Stimulated activated CD8-positive, alpha-beta memory T cell treated with anti-CD3 and anti-CD28 coated beads, Interleukin-7, amount 100 ng/mL, for 1 hour (primary cell): ENCODE results near the gene ACMSD.
"Not testable (repeated sequence)": the region's sequence is repeated elsewhere in the genome, so short reads cannot be mapped to it uniquely, and the experiment has no call there.

Source experiments
- DNase-seq, 2 donors: peaks; one replicate each; pipeline ENCODE4 v3.0.0-alpha.2; 2020; ENCODE audit warnings: low read depth in 2 of 2

ACMSD gene

DNA sequence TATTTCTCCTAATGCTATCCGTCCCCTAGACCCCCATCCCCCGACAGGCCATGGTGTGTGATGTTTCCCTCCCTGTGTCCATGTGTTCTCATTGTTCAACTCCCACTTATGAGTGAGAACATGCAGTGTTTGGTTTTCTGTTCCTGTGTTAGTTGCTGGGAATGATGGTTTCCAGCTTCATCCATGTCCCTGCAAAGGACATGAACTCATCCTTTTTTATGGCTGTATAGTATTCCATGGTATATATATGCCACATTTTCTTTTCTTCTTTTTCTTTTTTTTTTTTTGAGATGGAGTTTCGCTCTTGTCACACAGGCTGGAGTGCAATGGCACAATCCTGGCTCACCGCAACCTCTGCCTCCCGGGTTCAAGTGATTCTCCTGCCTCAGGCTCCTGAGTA lies 9.2 kb downstream of the ACMSD start:
- DNase-seq = not testable (repeated sequence)

DNA sequence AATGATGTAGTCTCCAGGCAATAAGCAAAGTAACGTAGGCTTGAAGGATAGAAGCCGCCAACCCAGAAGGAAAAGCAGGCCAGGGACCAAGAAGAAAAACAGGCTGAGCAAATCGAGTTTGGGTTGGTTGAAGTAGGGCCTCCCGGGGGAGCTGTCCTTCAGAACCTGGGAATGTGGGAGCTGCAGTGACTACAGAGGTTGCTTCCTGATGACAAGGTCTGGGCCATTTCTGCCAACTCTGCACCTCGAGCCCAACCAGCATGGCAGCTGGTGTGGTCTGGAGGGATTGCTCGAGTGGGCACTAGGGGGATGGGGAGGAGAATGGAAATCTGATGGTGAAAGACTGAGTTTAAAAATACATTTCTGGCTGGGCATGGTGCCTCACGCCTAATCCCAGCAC lies 14.1 kb downstream of the ACMSD start:
- DNase-seq = no peak

DNA sequence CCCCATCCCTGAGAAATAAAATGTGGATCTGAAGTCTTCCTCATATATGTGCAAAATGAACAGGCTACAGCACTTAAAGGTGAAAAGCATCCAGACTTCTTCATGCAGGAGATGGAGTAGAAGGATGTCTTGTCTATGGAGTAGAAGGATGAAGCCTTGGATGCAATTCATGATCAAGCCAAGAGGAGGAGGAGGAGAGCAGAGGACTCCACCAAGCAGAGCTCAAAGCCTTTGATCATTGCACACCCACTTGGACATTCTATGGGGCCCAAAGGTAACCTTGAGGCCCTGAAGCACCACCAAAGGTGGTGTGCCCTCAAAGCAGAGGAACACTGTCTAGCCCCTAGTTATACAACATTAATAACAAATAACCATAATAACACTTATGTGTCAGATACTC lies 17.3 kb downstream of the ACMSD start:
- DNase-seq = no peak

DNA sequence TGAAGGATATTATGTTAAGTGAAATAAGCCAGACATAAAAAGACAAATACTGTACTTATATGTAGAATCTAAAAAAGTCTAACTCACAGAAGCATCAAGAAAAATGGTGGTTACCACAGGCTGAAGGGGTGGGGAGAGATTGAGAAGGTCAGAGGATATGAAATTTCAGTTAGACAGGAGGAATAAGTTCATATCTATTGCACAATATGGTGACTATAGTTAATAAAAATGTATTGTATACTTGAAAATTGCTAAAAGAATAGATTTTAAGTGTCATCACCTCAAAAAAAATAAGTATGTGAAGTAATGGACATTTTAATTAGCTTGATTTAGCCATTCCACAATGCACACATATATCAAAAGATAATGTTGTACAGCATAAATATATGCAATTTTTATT lies 19.8 kb downstream of the ACMSD start:
- no peak for DNase-seq

DNA sequence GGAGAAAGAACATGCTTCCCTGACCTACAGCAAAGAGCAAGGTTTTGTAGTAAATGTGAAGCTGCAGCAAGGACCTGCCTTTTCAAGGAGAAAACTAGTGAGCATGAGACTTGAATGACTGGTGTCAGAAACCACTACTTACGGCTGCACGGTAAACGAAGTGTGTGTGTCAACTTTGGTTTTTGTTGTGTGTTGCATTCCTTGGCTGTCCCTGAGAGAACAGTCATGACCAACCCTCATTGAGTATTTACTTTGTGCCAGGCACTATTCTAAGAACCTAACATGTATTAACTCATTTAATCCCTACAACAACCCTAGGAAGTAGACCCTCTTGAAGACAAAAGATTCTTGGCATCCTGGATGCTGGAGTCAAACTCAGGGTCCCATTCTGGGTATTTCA lies 22.8 kb downstream of the ACMSD start:
- DNase-seq = no peak

DNA sequence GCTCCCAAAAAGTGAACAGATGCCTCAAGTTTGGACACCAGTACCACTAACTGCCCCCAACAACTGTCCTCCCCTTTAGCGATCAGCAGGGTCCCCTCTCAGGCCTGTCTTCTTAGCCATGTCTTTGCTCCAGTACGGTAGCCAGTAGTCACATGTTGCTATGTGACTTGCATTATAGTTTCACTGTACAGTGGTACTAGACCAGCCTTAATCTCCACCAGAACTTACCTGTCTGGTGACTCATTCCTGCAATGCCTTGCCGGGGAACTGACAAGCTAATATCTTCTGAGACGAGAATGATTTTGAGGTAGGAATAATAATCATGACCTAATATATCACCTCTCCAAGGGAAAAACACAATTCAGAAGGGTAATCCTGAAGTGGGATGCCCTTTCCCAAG lies 23.7 kb downstream of the ACMSD start:
- DNase-seq = no peak

DNA sequence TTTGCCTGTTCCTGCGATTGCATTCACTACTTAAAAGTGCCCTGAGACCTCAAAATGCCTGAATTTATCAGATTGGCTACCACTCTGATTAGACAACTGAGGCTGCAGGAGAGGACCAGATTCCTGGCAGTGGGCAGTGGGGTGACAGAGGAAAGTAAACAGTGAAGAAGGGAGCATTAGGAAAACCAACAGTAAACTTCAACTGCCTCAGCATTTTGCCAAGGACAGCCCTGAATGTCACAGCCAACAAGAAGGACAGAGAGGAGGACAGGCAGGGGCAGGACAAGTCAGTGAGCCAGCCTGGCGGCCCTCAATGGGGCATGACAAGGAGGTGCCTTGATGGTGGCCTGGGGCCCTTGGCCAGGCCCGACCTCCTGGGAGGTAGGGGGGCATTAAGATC lies 24.3 kb downstream of the ACMSD start:
- DNase-seq = no peak

DNA sequence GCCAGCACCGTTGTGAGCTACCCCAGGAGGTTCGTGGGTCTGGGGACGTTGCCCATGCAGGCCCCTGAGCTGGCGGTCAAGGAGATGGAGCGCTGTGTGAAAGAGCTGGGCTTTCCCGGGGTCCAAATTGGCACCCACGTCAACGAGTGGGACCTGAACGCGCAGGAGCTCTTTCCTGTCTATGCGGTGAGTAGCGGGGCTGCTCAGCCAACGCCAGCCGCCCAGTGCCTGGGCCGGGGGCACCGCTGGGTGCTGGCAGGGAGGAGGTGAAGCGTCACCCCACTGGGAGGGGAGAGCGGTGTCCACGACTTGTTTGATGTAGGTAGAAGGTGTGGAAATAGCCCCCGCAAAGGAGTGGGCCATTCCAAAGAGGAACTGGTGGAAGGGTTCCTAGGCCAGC lies 25.0 kb downstream of the ACMSD start:
- no peak for DNase-seq

DNA sequence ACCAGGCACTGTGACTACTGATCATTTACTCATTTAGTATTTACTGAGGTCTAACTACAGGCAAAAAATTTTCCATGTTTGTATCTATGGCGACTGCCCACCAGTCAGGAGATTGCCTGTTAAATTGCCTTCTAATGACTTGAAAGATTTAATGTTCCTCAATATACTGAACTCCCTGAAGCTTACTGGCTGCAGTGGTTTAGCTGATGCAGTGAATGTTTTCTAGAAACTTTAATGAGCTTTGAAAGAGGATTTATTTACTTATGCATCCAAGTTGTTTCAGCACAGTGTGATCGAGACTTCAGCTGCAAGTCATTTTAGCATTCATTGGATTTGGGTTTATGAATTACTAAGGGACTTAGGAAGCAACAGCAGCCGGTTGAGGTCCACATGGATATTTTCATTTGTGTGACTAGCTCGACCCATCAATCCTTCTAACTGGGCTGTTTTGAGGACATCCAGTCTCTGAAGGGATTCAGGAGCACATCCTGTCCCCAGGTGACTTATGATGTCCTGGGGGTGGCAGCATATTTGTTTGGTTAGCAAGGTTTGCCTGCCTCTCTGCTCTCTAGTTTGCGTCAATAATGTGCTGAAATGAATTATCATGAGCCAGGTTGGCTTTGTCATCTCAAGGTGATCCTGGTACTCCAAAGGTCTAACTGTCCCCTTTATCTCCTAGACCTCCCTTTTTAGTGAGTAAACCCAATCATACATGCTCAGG lies 26.8 kb downstream of the ACMSD start:
- no peak for DNase-seq

DNA sequence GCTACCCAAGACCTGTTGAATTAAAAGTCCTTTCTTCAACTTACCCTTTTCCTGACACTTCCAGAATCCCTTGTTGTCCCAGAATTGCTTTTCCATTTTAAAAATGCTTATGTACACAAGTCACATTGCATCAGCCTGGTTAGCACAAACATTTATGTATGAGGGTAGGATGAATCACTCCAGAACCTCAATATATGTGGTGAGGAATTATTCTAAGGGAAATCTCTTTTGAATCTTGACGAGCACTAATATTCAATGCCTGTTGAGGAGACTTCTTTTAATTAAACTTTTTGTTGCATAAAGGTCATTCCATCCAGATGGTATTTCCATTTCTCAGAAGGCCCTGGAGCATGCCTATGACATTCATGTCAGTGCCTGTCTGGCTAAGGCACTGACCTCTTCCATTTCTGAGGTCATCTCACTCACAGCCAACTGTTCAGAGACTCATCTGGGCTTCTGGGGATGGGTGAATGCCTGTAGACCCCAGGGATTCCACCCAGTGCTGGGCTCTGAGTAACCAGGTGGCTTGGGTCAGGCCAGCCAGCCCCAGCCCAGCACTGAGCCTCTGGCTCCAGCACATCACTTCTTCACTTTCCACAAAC lies 28.2 kb downstream of the ACMSD start:
- no peak for DNase-seq

DNA sequence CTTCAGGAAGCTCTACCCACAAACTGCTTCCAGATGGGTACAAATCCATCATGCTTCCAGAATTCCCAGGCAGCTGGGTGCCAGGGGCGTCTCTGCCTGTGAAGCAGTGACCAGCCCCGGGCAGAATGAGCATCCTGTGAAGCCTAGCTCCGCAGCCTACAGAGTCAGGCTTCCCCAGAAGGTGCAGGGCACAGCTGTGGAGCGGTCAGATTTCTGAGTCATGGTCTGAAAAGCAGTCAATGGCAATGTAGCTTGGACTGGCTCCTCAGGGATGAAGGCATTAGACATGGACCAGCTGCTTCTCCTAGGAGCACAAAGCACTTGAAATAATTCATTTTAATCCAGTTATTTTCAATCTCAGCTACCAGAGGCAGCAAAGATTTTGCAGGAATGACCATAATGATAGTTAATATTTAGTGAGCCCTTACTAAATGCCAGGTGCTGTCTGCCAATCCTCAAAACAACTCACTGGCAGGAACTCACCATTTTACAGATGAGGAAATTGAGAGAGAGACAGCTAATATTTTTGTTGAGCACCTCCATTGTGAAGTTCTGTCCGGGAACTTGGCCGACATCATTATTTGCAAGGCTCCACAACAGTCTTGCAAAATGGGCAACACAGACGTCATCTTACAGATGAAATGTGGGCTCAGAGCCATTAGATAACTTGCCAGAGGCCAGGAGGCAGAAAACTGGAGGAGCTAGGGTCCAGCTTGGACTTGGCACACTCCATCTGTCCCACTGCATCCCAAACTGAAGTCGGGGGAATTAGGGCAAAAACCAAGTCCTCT lies 31.7 kb downstream of the ACMSD start:
- DNase-seq = no peak

DNA sequence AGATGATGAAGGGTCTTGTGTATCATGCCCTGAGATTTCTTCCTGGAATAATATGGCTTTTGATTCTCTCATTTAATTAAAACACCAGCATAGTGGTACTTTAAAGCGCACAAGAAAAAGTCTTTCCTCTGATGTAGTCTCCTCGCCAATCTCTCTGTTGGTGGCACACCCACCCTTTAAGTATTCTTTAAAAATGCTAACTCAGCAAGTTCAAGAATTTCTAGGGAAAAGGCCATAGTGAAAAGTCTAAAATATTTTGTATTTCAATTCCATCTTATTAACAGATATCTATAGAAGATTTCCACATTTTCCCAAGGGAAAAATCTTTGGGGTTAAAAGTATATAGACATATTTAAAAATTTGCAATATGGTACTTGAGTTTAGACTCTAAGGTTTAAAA lies 34.7 kb downstream of the ACMSD start:
- DNase-seq = no peak

DNA sequence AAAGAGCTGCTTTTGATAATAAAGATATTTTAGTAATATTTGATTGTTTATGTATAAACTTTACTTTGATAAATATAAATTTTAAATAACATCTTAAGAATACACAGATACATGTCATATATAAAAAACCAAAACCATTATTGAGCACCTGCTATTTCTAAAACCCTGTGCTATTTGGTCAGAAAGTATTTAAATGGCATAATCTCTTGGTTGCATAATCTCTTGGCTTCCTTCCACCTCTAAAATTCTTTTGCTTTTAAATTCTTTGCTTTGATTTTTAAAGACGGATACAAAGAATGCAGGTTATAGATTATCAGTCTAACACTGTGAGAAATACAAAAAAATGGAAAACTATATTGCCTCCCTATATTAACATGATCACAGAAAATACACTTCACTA lies 36.9 kb downstream of the ACMSD start:
- DNase-seq = no peak

DNA sequence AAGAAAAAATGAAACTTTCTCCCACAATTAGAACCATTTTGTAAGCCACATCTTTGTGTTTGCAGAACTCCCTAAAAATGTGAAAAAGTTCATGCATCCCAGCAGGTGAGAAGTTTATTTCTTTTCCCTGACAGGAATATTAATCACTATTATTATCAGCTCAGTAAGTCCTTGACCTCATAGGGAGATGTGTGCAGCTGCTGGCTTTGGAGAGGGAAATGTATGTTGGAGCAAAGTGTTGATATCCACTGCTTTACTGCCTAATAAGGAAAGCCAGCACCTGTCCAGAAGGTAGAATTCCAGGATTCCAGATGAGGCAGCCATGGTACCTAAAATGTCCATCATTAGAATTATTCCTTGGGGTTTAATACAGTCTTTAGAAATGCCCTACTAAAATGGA lies 44.4 kb downstream of the ACMSD start:
- DNase-seq = no peak

DNA sequence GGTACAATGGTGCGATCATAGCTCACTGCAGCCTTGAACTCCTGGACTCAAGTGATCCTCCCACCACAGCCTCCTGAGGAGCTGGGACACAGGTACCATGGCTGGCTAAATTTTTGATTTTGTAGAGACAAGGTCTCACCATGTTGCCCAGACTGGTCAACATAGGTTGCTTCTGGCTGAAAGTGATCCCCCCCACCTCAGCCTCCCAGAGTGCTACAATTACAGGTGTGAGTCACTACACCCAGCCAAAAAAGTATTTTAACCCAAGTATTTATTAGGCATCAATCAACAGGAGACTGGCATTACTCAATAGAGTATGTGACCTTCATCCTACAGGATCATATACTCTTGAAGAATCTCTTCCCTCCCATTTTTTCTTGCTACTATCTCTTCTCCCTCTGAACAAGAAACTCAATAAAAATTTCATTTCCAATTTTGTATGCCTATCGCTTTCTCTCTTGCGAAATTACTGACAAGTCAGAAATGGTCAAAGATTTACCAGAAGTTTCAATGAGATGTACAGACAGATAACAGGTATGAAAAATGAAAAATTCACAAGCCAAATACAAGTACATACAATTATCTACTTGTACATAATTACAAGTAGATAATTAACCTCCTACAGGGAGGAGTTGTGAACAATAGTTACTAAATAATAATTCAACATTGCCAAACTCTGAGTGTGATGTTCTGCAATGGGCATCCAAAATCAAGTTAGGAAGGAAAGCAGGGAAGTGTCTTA lies 45.3 kb downstream of the ACMSD start:
- DNase-seq = no peak

DNA sequence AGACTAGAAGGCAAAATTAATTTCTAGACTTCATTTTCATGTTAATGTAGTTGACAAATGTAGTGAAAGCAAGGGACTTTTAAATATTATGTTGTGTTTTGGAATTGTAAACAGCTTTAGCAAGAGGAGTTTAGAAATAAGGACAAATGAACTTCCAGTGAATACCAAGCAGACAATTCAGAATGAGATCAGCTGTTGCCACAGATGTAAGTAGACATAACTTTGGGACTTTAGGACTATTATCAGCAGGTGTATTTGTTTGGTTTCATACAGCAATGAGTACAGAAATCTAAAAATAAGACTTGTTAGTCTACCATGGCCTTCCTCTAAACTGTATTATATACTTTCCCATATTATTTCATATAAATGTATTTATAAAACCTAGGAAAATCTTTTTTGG lies 46.0 kb downstream of the ACMSD start:
- no peak for DNase-seq

DNA sequence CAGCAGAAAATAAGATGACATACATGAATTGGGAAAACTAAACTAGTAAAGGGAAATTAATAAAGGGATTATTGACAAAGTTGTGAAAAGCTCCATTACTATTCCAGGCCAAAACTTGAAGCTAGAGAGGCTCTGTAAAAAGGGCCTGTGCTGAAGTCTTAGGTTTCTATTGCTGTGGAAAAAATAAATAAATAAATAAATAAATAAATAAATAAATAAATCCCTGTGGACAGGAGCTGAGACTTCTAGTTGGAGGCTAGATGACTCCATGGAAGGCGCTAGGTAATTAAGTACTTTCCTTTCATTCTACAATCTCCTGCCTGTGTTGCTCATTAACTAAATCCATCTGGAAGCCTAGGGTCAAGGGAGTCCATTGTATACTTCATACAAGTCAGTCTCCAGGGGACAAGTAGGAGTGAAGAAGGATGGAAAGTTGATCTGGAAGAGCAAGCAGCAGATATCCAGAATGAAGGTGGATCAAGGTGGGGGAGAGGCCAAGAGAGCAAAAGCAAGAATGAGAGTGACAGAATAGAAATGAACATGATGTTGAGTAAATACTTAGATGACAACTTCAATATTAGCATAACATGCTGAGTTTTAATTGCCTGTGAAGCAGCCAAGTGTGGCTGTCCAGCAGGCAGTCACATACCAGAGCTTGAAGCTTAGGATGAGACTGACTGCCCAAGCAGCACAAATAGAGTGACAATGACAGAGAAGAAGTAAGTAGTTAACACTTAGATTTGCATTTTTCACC lies 54.0 kb downstream of the ACMSD start:
- no peak for DNase-seq

DNA sequence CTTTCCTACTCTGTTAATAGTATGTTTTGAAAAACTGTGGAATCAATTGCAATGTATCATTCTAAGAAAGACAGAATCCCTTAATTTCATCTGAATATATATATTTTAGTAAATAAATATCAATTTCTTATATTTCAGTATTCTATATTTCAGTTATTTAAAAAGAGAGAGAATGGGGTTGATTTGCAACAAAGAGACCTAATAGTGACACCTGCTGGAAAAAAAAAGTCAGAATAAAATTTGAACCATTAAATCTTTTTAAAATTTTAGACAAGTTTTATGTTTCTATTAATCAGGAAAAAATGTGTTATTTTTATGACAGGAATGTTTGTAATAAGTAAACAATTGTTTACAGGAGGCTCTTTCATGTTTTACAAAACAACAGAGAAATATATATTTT lies 59.5 kb downstream of the ACMSD start:
- no peak for DNase-seq

DNA sequence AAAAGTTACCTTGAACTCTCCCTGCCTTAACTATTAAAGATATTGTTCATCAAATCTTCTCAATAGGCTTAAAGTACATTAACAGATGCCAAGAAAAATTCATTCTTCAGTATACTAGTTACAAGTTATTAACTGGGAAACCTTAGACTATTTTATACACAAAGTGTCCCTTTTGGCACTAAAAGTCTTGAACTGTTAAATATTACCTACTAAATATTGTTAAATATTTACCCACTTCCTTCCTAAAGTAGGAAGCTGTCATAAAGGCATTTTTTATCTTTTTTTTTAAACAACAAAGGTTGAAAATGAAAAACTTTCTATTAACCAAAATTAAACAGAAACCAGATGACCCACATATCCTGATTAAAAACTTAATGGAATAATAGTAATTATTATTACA lies 60.8 kb downstream of the ACMSD start:
- DNase-seq = no peak

DNA sequence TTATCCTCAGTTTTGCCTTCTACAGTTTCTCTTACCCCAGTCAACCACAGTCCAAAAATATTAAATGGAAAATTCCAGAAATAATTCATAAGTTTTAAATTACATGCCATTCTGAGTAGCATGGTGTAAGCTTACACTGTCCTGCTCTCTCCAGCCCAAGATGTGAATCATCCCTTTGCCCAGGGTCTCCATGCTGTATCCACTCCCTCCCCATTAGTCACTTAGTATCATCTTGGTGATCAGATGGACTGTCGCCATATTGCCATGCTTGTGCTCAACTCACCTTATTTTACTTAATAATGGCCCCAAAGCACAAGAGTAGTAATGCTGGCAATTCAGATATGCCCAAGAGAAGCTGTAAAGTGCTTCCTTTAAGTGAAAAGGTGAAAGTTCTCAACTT lies 61.7 kb downstream of the ACMSD start:
- DNase-seq = no peak

DNA sequence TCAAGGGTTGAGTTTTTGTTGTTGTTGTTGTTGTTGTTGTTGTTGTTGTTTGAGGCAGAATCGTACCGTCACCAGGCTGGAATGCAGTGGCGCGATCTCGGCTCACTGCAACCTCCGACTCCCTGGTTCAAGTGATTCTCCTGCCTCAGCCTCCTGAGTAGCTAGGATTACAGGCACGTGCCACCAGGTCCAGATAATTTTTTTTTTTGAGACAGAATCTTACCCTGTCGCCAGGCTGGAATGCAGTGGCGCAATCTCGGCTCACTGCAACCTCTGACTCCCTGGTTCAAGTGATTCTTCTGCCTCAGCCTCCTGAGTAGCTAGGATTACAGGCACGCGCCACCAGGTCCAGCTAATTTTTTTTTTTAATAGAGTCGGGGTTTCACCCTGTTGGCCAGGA lies 65.3 kb downstream of the ACMSD start:
- DNase-seq = not testable (repeated sequence)

DNA sequence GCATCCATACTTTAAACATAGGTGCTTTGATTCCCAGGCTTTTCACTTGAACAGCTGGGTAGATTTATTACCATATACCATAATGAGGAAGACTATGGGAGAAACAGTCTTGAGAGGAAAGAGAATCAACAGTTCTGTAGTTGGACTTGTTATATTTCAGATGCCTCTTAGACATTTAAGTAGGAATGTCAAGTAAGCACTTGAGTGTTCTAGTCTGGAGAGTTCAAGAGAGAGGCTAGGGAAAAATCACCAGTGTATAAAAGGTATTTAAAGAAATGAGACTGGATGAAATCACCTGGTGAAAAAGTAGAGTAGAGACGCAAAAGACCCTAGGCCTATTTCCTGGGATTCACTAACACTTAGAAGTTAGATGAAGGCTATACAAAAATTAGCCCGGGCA lies 66.8 kb downstream of the ACMSD start:
- DNase-seq = no peak
